Measurements from ENCODE around the gene RXYLT1. TPM values are rescaled to one million over a fixed set of nuclear protein-coding genes. Genes with fewer than 3 reads are reported as not detected.

Gene RXYLT1
- polyA plus RNA-seq, 1 donor from 2014 or later = 30.5 TPM

- H3K36me3 ChIP-seq (ENCODE audit: insufficient read depth, low read length) = no peaks in the 10 kb centered on the region
- H3K4me2 ChIP-seq (ENCODE audit: low read length) = no peak overlapping the region
- H3K27ac ChIP-seq (ENCODE audit: low read length) = no peak overlapping the region
- no peaks in the 10 kb centered on the region for H3K27me3 ChIP-seq (ENCODE audit: insufficient read depth, low read depth, low read length)
- peak overlapping the region; percentile 33 for H2AFZ ChIP-seq (ENCODE audit: low read depth, low read length)
- H3K9me2 ChIP-seq (ENCODE audit: insufficient read depth, low read length) = no peaks in the 10 kb centered on the region
- no peaks in the 10 kb centered on the region for H3K9me3 ChIP-seq (ENCODE audit: low read length)
- H4K20me1 ChIP-seq (ENCODE audit: insufficient read depth) = no peaks in the 10 kb centered on the region
- peaks cover 34% of the 10 kb centered on the region for H3K79me2 ChIP-seq (replicated peaks; ENCODE audit: insufficient read depth, low read length)
- no peak for TF ChIP-seq RAD21 (conservative IDR thresholded peaks at IDR 0.05)
- peak overlapping the region; percentile 84 for H3K9ac ChIP-seq (ENCODE audit: low read length)
- H3K4me3 ChIP-seq (ENCODE audit: low read length) = peak overlapping the region; percentile 99
- no peaks in the 10 kb centered on the region for H3F3A ChIP-seq (ENCODE audit: insufficient read depth, low read length, poor library complexity, severe bottlenecking)
Measured at GRCh38 chr12:63843254-63843720, 63.6 kb downstream of the RXYLT1 start.

GRCh38 chr12:63843721-63844390, 64.1 kb downstream of the RXYLT1 start:
- H3K79me2 ChIP-seq (replicated peaks; ENCODE audit: insufficient read depth, low read length) = peaks cover 40% of the 10 kb centered on the region
- no peaks in the 10 kb centered on the region for H4K20me1 ChIP-seq (ENCODE audit: insufficient read depth)
- H3K27me3 ChIP-seq (ENCODE audit: insufficient read depth, low read depth, low read length) = no peaks in the 10 kb centered on the region
- no peaks in the 10 kb centered on the region for H3F3A ChIP-seq (ENCODE audit: insufficient read depth, low read length, poor library complexity, severe bottlenecking)
- no peaks in the 10 kb centered on the region for H3K9me3 ChIP-seq (ENCODE audit: low read length)
- peak overlapping the region; percentile 68 for H3K27ac ChIP-seq (ENCODE audit: low read length)
- H2AFZ ChIP-seq (ENCODE audit: low read depth, low read length) = peak overlapping the region; percentile 94
- peak; percentile 92 for TF ChIP-seq SMC3 (conservative IDR thresholded peaks at IDR 0.05; ENCODE audit: poor library complexity)
- no peak for TF ChIP-seq EZH2 (IDR thresholded peaks at IDR 0.05; ENCODE audit: borderline replicate concordance, insufficient read depth, low read length, poor library complexity, severe bottlenecking)
- peak; percentile 88 for TF ChIP-seq MXI1 (conservative IDR thresholded peaks at IDR 0.05; ENCODE audit: poor library complexity, severe bottlenecking)
- TF ChIP-seq POLR2AphosphoS5 (IDR thresholded peaks at IDR 0.05) = peak; percentile 67
- peak; percentile 99 for TF ChIP-seq CTCF (IDR thresholded peaks at IDR 0.05; ENCODE audit: poor library complexity, severe bottlenecking)
- no peak for TF ChIP-seq REST (IDR thresholded peaks at IDR 0.05; ENCODE audit: borderline replicate concordance)
- peak; percentile 31 for TF ChIP-seq EP300 (conservative IDR thresholded peaks at IDR 0.05; ENCODE audit: poor library complexity, severe bottlenecking)
- peak; percentile 97 for TF ChIP-seq RAD21 (conservative IDR thresholded peaks at IDR 0.05)
- TF ChIP-seq TAF1 (IDR thresholded peaks at IDR 0.05; ENCODE audit: low read depth) = peak; percentile 52
- peak overlapping the region; percentile 84 for H3K9ac ChIP-seq (ENCODE audit: low read length)
- H3K4me2 ChIP-seq (ENCODE audit: low read length) = no peak overlapping the region
- no peaks in the 10 kb centered on the region for H3K9me2 ChIP-seq (ENCODE audit: insufficient read depth, low read length)
- H3K4me3 ChIP-seq (ENCODE audit: low read length) = peak overlapping the region; percentile 99
- no peaks in the 10 kb centered on the region for H3K36me3 ChIP-seq (ENCODE audit: insufficient read depth, low read length)
